Ovary (tissue), 3 donors: ENCODE results near the gene IRF1.

Source experiments
- CTCF ChIP-seq, 3 donors: fragments of 450-650 bp in 2 of 3; fragments of 200-600 bp in 1 of 3; IDR thresholded peaks; one replicate each; pipeline versions ENCODE4 v1.5.1 to v1.8.0; 2016 to 2022; ENCODE audit warnings: antibody characterized with exemption in 3 of 3, mild to moderate bottlenecking in 1 of 3
- POLR2A ChIP-seq: fragments of 450-650 bp; IDR thresholded peaks from one replicate; pipeline ENCODE4 v1.6.1; 2017; ENCODE audit warnings: antibody characterized with exemption, mild to moderate bottlenecking, moderate library complexity
- donor health status: DM: no; HTN: no; CAD: no.

GRCh38 chr5:132458651-132459030 lies 31.9 kb downstream of the IRF1 start:
- TF ChIP-seq CTCF (IDR thresholded peaks at IDR 0.05) (no peak), POLR2A (no peak)
